Activated B cell treated with CpG ODN at 0.5 μM for 24 hours (primary cell): ENCODE results near the gene FLT1. TPM values are rescaled to one million over a fixed set of nuclear protein-coding genes. Genes with fewer than 3 reads are reported as not detected.

Experiments used
- ATAC-seq: fragments of 200-7000 bp; cut with Tn5 transposase; one replicate; pipeline ENCODE4 v1.10.0; 2021; ENCODE audit warnings: low read depth, mild to moderate bottlenecking, moderate library complexity
- CTCF ChIA-PET: fragments of 350-600 bp; sonication (Branson Sonifier 250); formaldehyde crosslinking; loops from one replicate; lab custom pipeline; 2021; ENCODE audit warnings: antibody characterized with exemption; lab: Charles Lee
- POLR2A ChIA-PET: fragments of 350-600 bp; sonication (Branson Sonifier 250); formaldehyde crosslinking; loops from one replicate; lab custom pipeline; 2021; ENCODE audit warnings: antibody characterized with exemption; lab: Charles Lee
- DNase-seq: peaks from one replicate; pipeline ENCODE4 v3.0.0; 2022
- H3K27ac Mint-ChIP-seq: one replicate; pipeline ENCODE4 v1.8.0; 2020; ENCODE audit warnings: mixed read lengths
- H3K27me3 Mint-ChIP-seq: one replicate; pipeline ENCODE4 v1.8.0; 2021; ENCODE audit warnings: mixed read lengths
- H3K36me3 Mint-ChIP-seq: one replicate; pipeline ENCODE4 v1.8.0; 2021; ENCODE audit warnings: low read depth, mixed read lengths
- H3K4me1 Mint-ChIP-seq: one replicate; pipeline ENCODE4 v1.8.0; 2021; ENCODE audit warnings: mixed read lengths
- H3K4me3 Mint-ChIP-seq: one replicate; pipeline ENCODE4 v1.8.0; 2020; ENCODE audit warnings: mild to moderate bottlenecking, mixed read lengths
- H3K9me3 Mint-ChIP-seq: one replicate; pipeline ENCODE4 v1.8.0; 2020; ENCODE audit warnings: mixed read lengths
- intact Hi-C: fragments of 100-400 bp; cut with micrococcal nuclease; formaldehyde crosslinking; loops from one replicate; pipeline ENCODE4 v1.15.1; 2024
- total RNA-seq: library from RNA; stranded (reverse); gene quantifications from 2 replicates; pipeline ENCODE4 v1.2.3, GENCODE V29; 2022
- TF ChIP-seq, protein P1 (sequence below): fragments of 200-600 bp; IDR thresholded peaks from one replicate; pipeline ENCODE4 v1.8.0; 2022; ENCODE audit warnings: antibody characterized with exemption, mild to moderate bottlenecking

FLT1 gene
- total RNA-seq, 1 donor from 2014 or later: 1.3 TPM

GRCh38 chr13:28396053-28396452 is 98.9 kb downstream of the FLT1 start:
- Mint-ChIP-seq H3K27ac (no peak overlapping the region), H3K9me3 (no peaks in the 10 kb centered on the region), H3K36me3 (peaks cover 5% of the 10 kb centered on the region), H3K4me3 (no peak overlapping the region), H3K4me1 (no peaks in the 10 kb centered on the region), H3K27me3 (no peaks in the 10 kb centered on the region)
- POLR2A ChIA-PET: no interaction called here
- CTCF ChIA-PET: no interaction called here
- TF ChIP-seq, protein P1, sequence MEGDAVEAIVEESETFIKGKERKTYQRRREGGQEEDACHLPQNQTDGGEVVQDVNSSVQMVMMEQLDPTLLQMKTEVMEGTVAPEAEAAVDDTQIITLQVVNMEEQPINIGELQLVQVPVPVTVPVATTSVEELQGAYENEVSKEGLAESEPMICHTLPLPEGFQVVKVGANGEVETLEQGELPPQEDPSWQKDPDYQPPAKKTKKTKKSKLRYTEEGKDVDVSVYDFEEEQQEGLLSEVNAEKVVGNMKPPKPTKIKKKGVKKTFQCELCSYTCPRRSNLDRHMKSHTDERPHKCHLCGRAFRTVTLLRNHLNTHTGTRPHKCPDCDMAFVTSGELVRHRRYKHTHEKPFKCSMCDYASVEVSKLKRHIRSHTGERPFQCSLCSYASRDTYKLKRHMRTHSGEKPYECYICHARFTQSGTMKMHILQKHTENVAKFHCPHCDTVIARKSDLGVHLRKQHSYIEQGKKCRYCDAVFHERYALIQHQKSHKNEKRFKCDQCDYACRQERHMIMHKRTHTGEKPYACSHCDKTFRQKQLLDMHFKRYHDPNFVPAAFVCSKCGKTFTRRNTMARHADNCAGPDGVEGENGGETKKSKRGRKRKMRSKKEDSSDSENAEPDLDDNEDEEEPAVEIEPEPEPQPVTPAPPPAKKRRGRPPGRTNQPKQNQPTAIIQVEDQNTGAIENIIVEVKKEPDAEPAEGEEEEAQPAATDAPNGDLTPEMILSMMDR: no peak
- no peak for DNase-seq
- intact Hi-C loops: no loop called here
- ATAC-seq: no peak

DNA sequence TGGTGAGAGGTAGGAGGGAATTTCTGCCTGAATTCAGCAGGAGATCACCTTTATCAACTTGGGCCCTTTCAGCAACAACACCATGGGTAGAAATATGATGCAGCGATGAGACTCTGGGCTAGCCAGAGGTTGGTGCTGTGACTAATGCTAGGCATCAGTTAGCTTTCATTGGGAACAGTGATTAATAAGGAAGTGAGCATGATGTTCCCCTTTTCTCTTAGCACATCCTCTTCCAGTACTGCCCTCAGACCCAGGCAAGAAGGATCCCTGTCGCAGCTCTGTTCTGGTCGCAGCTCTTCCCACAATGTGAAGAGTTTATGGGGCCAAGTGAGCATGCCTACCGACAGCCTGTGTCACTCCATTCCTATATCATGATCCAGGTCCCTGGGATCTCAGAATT is 100.5 kb downstream of the FLT1 start:
- Mint-ChIP-seq H3K9me3 (no peaks in the 10 kb centered on the region), H3K36me3 (peaks cover 9% of the 10 kb centered on the region), H3K27ac (no peak overlapping the region), H3K4me1 (no peaks in the 10 kb centered on the region), H3K4me3 (no peak overlapping the region), H3K27me3 (no peaks in the 10 kb centered on the region)
- TF ChIP-seq, protein P1: no peak
- intact Hi-C loops: no loop called here
- DNase-seq (no peak), ATAC-seq (no peak)
- ChIA-PET CTCF (no interaction called here), POLR2A (no interaction called here)

DNA sequence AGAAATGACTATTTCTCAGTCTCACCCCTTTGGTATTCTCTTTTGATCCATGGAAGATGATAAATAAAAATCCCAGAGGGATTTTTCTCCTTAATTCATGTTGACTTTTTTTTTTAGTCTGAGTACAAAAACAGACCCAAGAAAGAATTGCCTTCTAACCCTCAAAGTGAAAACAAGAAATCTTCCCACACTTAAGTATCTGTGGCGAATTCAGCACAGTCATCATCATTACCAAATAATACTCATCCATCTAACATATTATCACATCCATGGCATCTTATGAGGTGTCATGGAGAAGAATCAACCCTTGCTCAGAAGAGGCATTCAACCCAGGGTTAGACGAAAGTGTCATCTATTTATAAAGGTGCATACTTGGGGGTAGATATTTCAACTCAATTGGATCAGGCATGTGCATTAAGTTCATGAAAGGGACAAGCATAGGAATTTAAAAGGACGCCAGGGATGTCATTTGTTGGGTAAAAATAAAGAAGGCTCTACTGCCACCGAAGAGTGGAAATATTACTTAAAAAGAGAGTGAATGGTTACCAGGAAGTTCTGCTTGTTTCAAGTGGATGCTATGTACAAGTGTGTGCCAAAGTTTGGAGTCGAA is 101.9 kb downstream of the FLT1 start:
- CTCF ChIA-PET: no interaction called here
- no peaks in the 10 kb centered on the region for H3K9me3 Mint-ChIP-seq
- H3K4me3 Mint-ChIP-seq: no peak overlapping the region
- H3K36me3 Mint-ChIP-seq: peaks cover 12% of the 10 kb centered on the region
- intact Hi-C loops: no loop called here
- POLR2A ChIA-PET: no interaction called here
- TF ChIP-seq, protein P1: no peak
- H3K27ac Mint-ChIP-seq: no peak overlapping the region
- H3K27me3 Mint-ChIP-seq: no peaks in the 10 kb centered on the region
- DNase-seq: no peak
- no peaks in the 10 kb centered on the region for H3K4me1 Mint-ChIP-seq
- no peak for ATAC-seq

- TF ChIP-seq, protein P1: no peak
- ChIA-PET CTCF (no interaction called here), POLR2A (no interaction called here)
- DNase-seq (no peak), ATAC-seq (no peak)
- Mint-ChIP-seq H3K36me3 (peaks cover 12% of the 10 kb centered on the region), H3K4me1 (no peaks in the 10 kb centered on the region), H3K27ac (no peak overlapping the region), H3K4me3 (no peak overlapping the region), H3K27me3 (no peaks in the 10 kb centered on the region), H3K9me3 (no peaks in the 10 kb centered on the region)
- intact Hi-C loops: no loop called here
Observed at GRCh38 chr13:28392428-28392827, 102.5 kb downstream of the FLT1 start.

- no peaks in the 10 kb centered on the region for H3K27me3 Mint-ChIP-seq
- peaks cover 7% of the 10 kb centered on the region for H3K36me3 Mint-ChIP-seq
- H3K9me3 Mint-ChIP-seq: no peaks in the 10 kb centered on the region
- TF ChIP-seq, protein P1: no peak
- no peak overlapping the region for H3K4me3 Mint-ChIP-seq
- DNase-seq (no peak), ATAC-seq (no peak)
- peaks cover 6% of the 10 kb centered on the region for H3K4me1 Mint-ChIP-seq
- no peak overlapping the region for H3K27ac Mint-ChIP-seq
- ChIA-PET CTCF (no interaction called here), POLR2A (no interaction called here)
- intact Hi-C loops: no loop called here
Observed at GRCh38 chr13:28387740-28388501, 107.0 kb downstream of the FLT1 start.
